Measurements from ENCODE around the gene PRKCZ. TPM values are rescaled to one million over a fixed set of nuclear protein-coding genes. Genes with fewer than 3 reads are reported as not detected.
"Not testable (repeated sequence)": the region's sequence is repeated elsewhere in the genome, so short reads cannot be mapped to it uniquely, and the experiment has no call there.

PRKCZ gene
- total and polyA plus RNA-seq, 9 donors, result 3.4 to 16.1 (median 5.8) TPM

GRCh38 chr1:2091611-2092604 is 41.7 kb downstream of the PRKCZ start:
- TF ChIP-seq POLR2A (IDR thresholded peaks at IDR 0.05), result no peak
- no peak for TF ChIP-seq EP300 (IDR thresholded peaks at IDR 0.05)
- Histone ChIP-seq H3K36me3 (no peaks in the 10 kb centered on the region), H3K4me3 (no peak overlapping the region), H3K27ac (no peak overlapping the region), H3K27me3 (no peaks in the 10 kb centered on the region), H3K9me3 (no peaks in the 10 kb centered on the region), H3K4me1 (ENCODE audit: insufficient read depth) (no peaks in the 10 kb centered on the region)
- WGBS, 3 donors, result 60 to 74% (median 65%) methylated on average over 48 of the region's 48 CpGs
- no peak for DNase-seq
- intact Hi-C loops (cut with DNase I), result no loop called here

GRCh38 chr1:2093055-2093454 is 42.8 kb downstream of the PRKCZ start:
- Histone ChIP-seq H3K4me3 (no peak overlapping the region), H3K4me1 (ENCODE audit: insufficient read depth) (no peaks in the 10 kb centered on the region), H3K27me3 (no peaks in the 10 kb centered on the region), H3K27ac (no peak overlapping the region), H3K36me3 (no peaks in the 10 kb centered on the region), H3K9me3 (no peaks in the 10 kb centered on the region)
- 91 to 94% (median 93%) methylated on average over 14 of the region's 14 CpGs for WGBS, 3 donors
- DNase-seq, result no peak
- no peak for TF ChIP-seq POLR2A (IDR thresholded peaks at IDR 0.05)
- no peak for TF ChIP-seq EP300 (IDR thresholded peaks at IDR 0.05)
- no peak for TF ChIP-seq CTCF (IDR thresholded peaks at IDR 0.05)
- intact Hi-C loops (cut with DNase I), result no loop called here

- TF ChIP-seq CTCF (IDR thresholded peaks at IDR 0.05) (no peak), POLR2A (IDR thresholded peaks at IDR 0.05) (no peak), EP300 (IDR thresholded peaks at IDR 0.05) (no peak)
- no peaks in the 10 kb centered on the region for H3K27me3 ChIP-seq
- WGBS, 3 donors, result 86 to 89% (median 88%) methylated on average over 22 to 26 of the region's 26 CpGs
These were observed 43.4 kb downstream of the PRKCZ start for GRCh38 chr1:2093636-2094035.

GRCh38 chr1:2094269-2095158 is 44.3 kb downstream of the PRKCZ start:
- DNase-seq; H3K9me3 ChIP-seq; intact Hi-C loops (cut with DNase I); H3K4me3 ChIP-seq; H3K27ac ChIP-seq; H3K36me3 ChIP-seq; H3K27me3 ChIP-seq; H3K4me1 ChIP-seq (ENCODE audit: insufficient read depth): not testable (repeated sequence)
- WGBS, 3 donors, result 93 to 95% (median 94%) methylated on average over 53 to 60 of the region's 60 CpGs

More at GRCh38 chr1:2093636-2094035, 43.4 kb downstream of the PRKCZ start:
- no peak for DNase-seq
- H3K4me1 ChIP-seq (ENCODE audit: insufficient read depth), result no peaks in the 10 kb centered on the region
- H3K9me3 ChIP-seq, result no peaks in the 10 kb centered on the region
- no peak overlapping the region for H3K4me3 ChIP-seq
- no peaks in the 10 kb centered on the region for H3K36me3 ChIP-seq
- H3K27ac ChIP-seq, result no peak overlapping the region
- intact Hi-C loops (cut with DNase I), result no loop called here

GRCh38 chr1:2095394-2095793 is 45.2 kb downstream of the PRKCZ start:
- intact Hi-C loops (cut with DNase I), result no loop called here
- no peak for TF ChIP-seq EP300 (IDR thresholded peaks at IDR 0.05)
- no peak for TF ChIP-seq POLR2A (IDR thresholded peaks at IDR 0.05)
- no peak for TF ChIP-seq CTCF (IDR thresholded peaks at IDR 0.05)
- 79 to 86% (median 81%) methylated on average over 17 of the region's 17 CpGs for WGBS, 3 donors
- no peaks in the 10 kb centered on the region for H3K9me3 ChIP-seq
- H3K4me1 ChIP-seq (ENCODE audit: insufficient read depth), result no peaks in the 10 kb centered on the region
- no peaks in the 10 kb centered on the region for H3K27me3 ChIP-seq
- no peak for DNase-seq
- H3K36me3 ChIP-seq, result no peaks in the 10 kb centered on the region
- H3K4me3 ChIP-seq, result no peak overlapping the region
- H3K27ac ChIP-seq, result no peak overlapping the region
